Heart left ventricle (tissue), 16 donors: ENCODE measurements around the gene MRPS11. TPM values are rescaled to one million over a fixed set of nuclear protein-coding genes. Genes with fewer than 3 reads are reported as not detected.

Experiments used
- ATAC-seq, 4 donors: fragments of 200-7000 bp; cut with Tn5 transposase; one replicate each; pipeline ENCODE4 v1.9.1; 2020 to 2022; ENCODE audit warnings: moderate library complexity in 4 of 4, mild to moderate bottlenecking in 3 of 4, moderate number of reproducible peaks in 1 of 4
- DNase-seq, 5 donors: peaks; one replicate each; pipeline ENCODE4 v3.0.0-alpha.2; 2020
- H3K27ac ChIP-seq, 12 donors: fragments of 200-600 bp; sonication (generic) in 4 of 12; one replicate each; pipeline versions ENCODE4 v1.5.0 to v1.8.0; 2016 to 2022; ENCODE audit warnings: mild to moderate bottlenecking in 2 of 12
- H3K27me3 ChIP-seq, 9 donors: fragments of 200-600 bp; sonication (generic) in 2 of 9; one replicate each; pipeline versions ENCODE4 v1.5.1 to v1.8.0; 2016 to 2022; ENCODE audit warnings: mild to moderate bottlenecking in 3 of 9
- H3K36me3 ChIP-seq, 9 donors: fragments of 200-600 bp; sonication (generic) in 2 of 9; one replicate each; pipeline versions ENCODE4 v1.5.0 to v1.8.0; 2018 to 2022; ENCODE audit warnings: mild to moderate bottlenecking in 2 of 9
- H3K4me1 ChIP-seq, 12 donors: fragments of 200-600 bp; sonication (generic) in 4 of 12; one replicate each; pipeline versions ENCODE4 v1.5.0 to v1.8.0; 2016 to 2022; ENCODE audit warnings: mild to moderate bottlenecking in 3 of 12
- H3K4me3 ChIP-seq, 12 donors: fragments of 200-600 bp; sonication (generic) in 4 of 12; one replicate each; pipeline versions ENCODE4 v1.5.0 to v1.8.0; 2017 to 2022; ENCODE audit warnings: mild to moderate bottlenecking in 9 of 12, moderate library complexity in 4 of 12
- H3K9me3 ChIP-seq, 12 donors: fragments of 200-600 bp; sonication (generic) in 4 of 12; one replicate each; pipeline versions ENCODE4 v1.5.0 to v1.8.0; 2016 to 2022; ENCODE audit warnings: mild to moderate bottlenecking in 1 of 12
- POLR2A ChIP-seq, 2 donors: fragments of 450-650 bp; IDR thresholded peaks; one replicate each; pipeline ENCODE4 v1.6.1; 2017; ENCODE audit warnings: antibody characterized with exemption in 2 of 2, mild to moderate bottlenecking in 2 of 2, moderate library complexity in 2 of 2
- WGBS, 4 donors: extraction: QIAGEN DNeasy Blood & Tissue Kit in 2 of 4; methylation state at CpG; one replicate each; pipeline versions ENCODE4 v1.1.5 to v1.1.7; 2013 to 2018; 5-methylcytosine and 5-hydroxymethylcytosine counted together
- intact Hi-C, 10 donors: fragments of 100-400 bp; cut with DNase I; formaldehyde crosslinking; loops; one replicate each; pipeline versions ENCODE4 v1.11.1 to v1.14.2; 2022
- polyA plus RNA-seq, 2 donors: library from polyadenylated mRNA; stranded (reverse); fragments of 200-250 nt; gene quantifications; one replicate each; pipeline ENCODE4 v1.2.3, GENCODE V29; 2013
- total RNA-seq, 9 donors: library from RNA; depleted of rRNA in 2 of 9; stranded (reverse); fragments of >200 nt in 2 of 9; fragmentation: NEBNext Ultra II Directional in 3 of 9; extraction: Animal tissue kit (Norgen Biotek cat#: 25700) in 3 of 9; gene quantifications; one replicate each; pipeline versions ENCODE4 v1.1.0 to v1.2.4, GENCODE V29; 2016 to 2023
- TF ChIP-seq, protein P1 (sequence below), 12 donors: fragments of 200-600 bp; sonication (generic) in 4 of 12; IDR thresholded peaks; one replicate each; pipeline versions ENCODE4 v1.5.0 to v1.8.0; 2018 to 2022; ENCODE audit warnings: antibody characterized with exemption in 12 of 12, mild to moderate bottlenecking in 5 of 12
- donor health status: ischemic (EF 13 %, LVEDD 7.1; RV severe dilation, severe dysfunction).
- donor health status: healthy with polysubstance abuse.
- donor health status: DM: no; HTN: yes; CAD: no.
- donor health status: DM: no; HTN: no; CAD: no.
- donor health status: ischemic (EF 25% LVEDD 6.9; RV normal size, moderate dysfunction).
- donor health status: ischemic (EF 25% LVEDD 5.7; RV mildly dilated, moderate dysfunction).
- donor health status: healthy.
- donor health status: DM: yes; HTN: yes; CAD: no.
- donor health status: ischemic (EF 35%, LVEDD 5.7; RV mildly dilated, moderate dysfunction).
- donor health status: nonischemic (EF 11% LVEDD 7.7; RV severe dilation, severe dysfunction).
- donor health status: DM: yes; HTN: yes; CAD: no.
- donor health status: PGD.
- donor health status: ischemic (EF 29% LVEDD 5.4; RV normal size, mild dysfunction).
- donor health status: nonischemic (EF 23%, LVEDD 6.1; RV moderate dilation, normal function).

Gene MRPS11
- total and polyA plus RNA-seq, 11 donors = 49.7 to 77.9 (median 65.5) TPM

DNA sequence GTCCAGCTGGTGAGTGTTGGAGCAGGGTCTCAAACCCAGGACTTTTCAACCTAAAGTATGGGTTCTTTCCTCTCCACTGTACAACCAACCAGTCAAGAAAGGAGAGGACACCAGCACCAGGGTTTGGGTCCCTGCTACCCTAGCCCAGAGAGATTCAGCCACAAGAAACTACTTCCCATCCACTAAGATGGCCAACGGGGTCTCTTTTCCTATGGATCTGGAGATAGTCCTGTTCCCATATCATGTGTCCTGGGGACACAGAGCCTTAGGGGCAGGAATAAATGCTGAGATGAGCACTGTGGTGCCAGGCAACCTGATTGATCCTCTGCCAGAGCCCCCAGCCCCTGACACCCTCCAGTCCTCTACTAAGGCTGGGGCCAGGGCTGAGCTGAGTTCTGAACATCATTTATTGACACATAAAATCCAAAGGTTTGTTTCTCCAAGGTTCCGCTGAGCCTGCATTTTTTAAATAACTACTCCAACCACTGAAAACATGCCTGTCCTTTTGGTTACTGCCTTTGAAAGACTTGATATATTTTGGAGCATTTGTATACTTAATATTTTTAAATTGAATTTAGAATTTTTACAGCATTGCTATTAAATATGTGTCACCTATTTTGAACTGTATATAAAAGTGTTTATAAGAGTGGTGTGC is 26.3 kb upstream of the MRPS11 start:
- Histone ChIP-seq H3K9me3 (peaks cover 0 to 27% (median 3%) of the 10 kb centered on the region in 12 donors), H3K27me3 (peaks cover 0 to 40% (median 0%) of the 10 kb centered on the region in 9 donors), H3K4me3 (no peak overlapping the region), H3K27ac (no peak overlapping the region), H3K36me3 (no peaks in the 10 kb centered on the region), H3K4me1 (no peaks in the 10 kb centered on the region)
- intact Hi-C loops = loop anchor here in 6 of 10 donors (10.0 kb wide), 1 partner anchor 166 kb away; no protein-coding TSS in a partner anchor
- no peak for DNase-seq
- no peak for ATAC-seq
- TF ChIP-seq POLR2A (IDR thresholded peaks at IDR 0.05) = no peak
- TF ChIP-seq, protein P1, sequence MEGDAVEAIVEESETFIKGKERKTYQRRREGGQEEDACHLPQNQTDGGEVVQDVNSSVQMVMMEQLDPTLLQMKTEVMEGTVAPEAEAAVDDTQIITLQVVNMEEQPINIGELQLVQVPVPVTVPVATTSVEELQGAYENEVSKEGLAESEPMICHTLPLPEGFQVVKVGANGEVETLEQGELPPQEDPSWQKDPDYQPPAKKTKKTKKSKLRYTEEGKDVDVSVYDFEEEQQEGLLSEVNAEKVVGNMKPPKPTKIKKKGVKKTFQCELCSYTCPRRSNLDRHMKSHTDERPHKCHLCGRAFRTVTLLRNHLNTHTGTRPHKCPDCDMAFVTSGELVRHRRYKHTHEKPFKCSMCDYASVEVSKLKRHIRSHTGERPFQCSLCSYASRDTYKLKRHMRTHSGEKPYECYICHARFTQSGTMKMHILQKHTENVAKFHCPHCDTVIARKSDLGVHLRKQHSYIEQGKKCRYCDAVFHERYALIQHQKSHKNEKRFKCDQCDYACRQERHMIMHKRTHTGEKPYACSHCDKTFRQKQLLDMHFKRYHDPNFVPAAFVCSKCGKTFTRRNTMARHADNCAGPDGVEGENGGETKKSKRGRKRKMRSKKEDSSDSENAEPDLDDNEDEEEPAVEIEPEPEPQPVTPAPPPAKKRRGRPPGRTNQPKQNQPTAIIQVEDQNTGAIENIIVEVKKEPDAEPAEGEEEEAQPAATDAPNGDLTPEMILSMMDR (IDR thresholded peaks at IDR 0.05) = no peak
- 74 to 96% (median 84%) methylated on average over 2 of the region's 2 CpGs for WGBS, 4 donors

DNA sequence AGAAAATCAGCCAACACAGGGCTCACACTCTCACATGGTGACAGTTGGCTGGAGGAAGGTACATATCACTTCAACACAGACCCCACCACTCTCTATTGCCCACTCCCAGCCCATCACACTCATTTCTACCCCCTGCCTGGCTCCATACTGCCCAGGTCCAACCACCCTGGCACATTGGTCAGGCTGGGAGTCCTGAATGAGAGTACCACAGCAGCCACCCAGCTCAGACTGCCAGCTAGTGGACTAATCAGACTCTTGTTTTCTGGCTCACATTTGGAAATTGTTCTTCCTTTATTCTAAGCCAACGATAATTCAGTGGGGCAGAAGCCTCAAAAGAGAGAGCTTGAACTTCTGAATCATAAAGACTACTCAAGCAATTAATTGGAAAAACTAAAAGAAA is 20.3 kb upstream of the MRPS11 start:
- TF ChIP-seq POLR2A (IDR thresholded peaks at IDR 0.05) = no peak
- TF ChIP-seq, protein P1 (IDR thresholded peaks at IDR 0.05) = no peak
- 50 to 81% (median 71%) methylated on average over 1 of the region's 1 CpG for WGBS, 4 donors
- intact Hi-C loops = loop anchor here in 7 of 10 donors (5.0 to 10.0 kb wide), 3 partner anchors 110 to 200 kb away; no protein-coding TSS in a partner anchor
- no peak for ATAC-seq
- Histone ChIP-seq H3K36me3 (no peaks in the 10 kb centered on the region), H3K4me1 (no peaks in the 10 kb centered on the region), H3K27me3 (no peaks in the 10 kb centered on the region), H3K4me3 (no peak overlapping the region), H3K27ac (no peak overlapping the region), H3K9me3 (peaks cover 0 to 27% (median 3%) of the 10 kb centered on the region in 12 donors)
- no peak for DNase-seq

DNA sequence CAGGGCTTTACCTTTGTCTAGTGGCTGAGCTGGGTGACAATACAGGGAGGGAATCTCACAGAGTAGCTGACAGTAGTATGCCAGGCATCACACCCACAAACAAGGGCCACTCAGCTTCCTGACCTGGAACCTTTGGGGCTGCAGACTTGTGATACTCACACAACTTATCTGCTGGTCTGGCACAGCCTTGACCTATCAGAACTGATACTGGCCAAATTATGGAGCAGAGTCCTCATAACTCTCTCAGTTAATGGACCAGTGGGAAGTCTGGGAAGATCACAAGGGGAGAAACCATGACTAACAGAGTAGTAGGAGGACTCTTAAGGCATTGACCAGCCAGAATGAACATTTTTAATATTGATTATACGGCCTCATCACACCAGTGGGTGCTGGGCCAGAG is 19.8 kb upstream of the MRPS11 start:
- WGBS, 4 donors = 63 to 80% (median 67%) methylated on average over 1 of the region's 1 CpG
- TF ChIP-seq, protein P1 (IDR thresholded peaks at IDR 0.05) = no peak
- no peak for TF ChIP-seq POLR2A (IDR thresholded peaks at IDR 0.05)
- Histone ChIP-seq H3K27me3 (no peaks in the 10 kb centered on the region), H3K36me3 (no peaks in the 10 kb centered on the region), H3K9me3 (peaks cover 0 to 27% (median 3%) of the 10 kb centered on the region in 12 donors), H3K4me3 (no peak overlapping the region), H3K27ac (no peak overlapping the region), H3K4me1 (no peaks in the 10 kb centered on the region)
- ATAC-seq = no peak
- intact Hi-C loops = loop anchor here in 7 of 10 donors (5.0 to 10.0 kb wide), 3 partner anchors 110 to 200 kb away; no protein-coding TSS in a partner anchor
- no peak for DNase-seq

DNA sequence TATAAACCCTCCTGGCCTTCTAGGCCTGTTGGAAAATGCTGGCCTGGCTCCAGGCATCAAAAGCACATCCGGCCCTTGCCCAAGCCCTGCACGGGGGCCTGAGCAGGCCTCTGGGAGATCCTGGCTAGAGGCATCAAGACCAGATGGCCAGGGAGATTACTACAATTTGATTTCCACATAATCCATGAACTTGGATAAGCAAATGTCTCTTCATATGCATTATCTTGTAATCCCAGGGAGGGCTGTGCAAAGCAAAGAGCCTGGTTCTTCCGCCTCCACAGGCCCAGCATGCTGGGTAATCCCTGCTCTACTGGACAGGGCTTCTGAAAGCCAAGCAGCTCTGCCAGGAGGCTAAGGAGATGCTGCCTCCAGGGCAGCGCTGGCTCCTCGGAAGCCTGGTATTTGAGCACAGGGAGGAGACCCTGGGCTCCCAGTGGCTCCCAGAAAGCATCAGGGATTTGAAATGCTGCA is 18.5 kb upstream of the MRPS11 start:
- Histone ChIP-seq H3K4me3 (no peak overlapping the region), H3K27me3 (no peaks in the 10 kb centered on the region), H3K4me1 (peaks cover 0 to 6% (median 0%) of the 10 kb centered on the region in 12 donors), H3K9me3 (peaks cover 0 to 14% (median 0%) of the 10 kb centered on the region in 12 donors), H3K27ac (no peak overlapping the region), H3K36me3 (no peaks in the 10 kb centered on the region)
- WGBS, 4 donors = 78 to 94% (median 85%) methylated on average over 3 to 5 of the region's 5 CpGs
- no peak for ATAC-seq
- TF ChIP-seq POLR2A (IDR thresholded peaks at IDR 0.05) = no peak
- TF ChIP-seq, protein P1 (IDR thresholded peaks at IDR 0.05) = no peak
- no peak for DNase-seq
- intact Hi-C loops = loop anchor here in 7 of 10 donors (5.0 to 10.0 kb wide), 3 partner anchors 112 to 202 kb away; no protein-coding TSS in a partner anchor
